MM.1S (cell line): ENCODE results near the gene PSME3.

Source experiments
- DNase-seq: peaks from one replicate; pipeline ENCODE4 v3.0.0-alpha.2; 2015
- H2AFZ ChIP-seq: fragments of 300-600 bp; sonication (generic); 2 replicates; pipeline ENCODE4 v1.6.0; 2016; ENCODE audit warnings: antibody characterized with exemption, low read length
- H3F3A ChIP-seq: fragments of 300-600 bp; sonication (generic); 2 replicates; pipeline ENCODE4 v1.6.1; 2016; ENCODE audit warnings: mild to moderate bottlenecking, antibody characterized with exemption, low read length, moderate library complexity, mixed read lengths; ENCODE audit not compliant: insufficient read depth
- H3K27ac ChIP-seq: fragments of 300-600 bp; sonication (generic); 2 replicates; pipeline ENCODE4 v1.5.1; 2016; ENCODE audit warnings: mild to moderate bottlenecking, low read length
- H3K27me3 ChIP-seq: fragments of 300-600 bp; sonication (generic); replicated peaks from 2 replicates; pipeline ENCODE4 v1.6.0; 2016; ENCODE audit warnings: low read length; ENCODE audit not compliant: insufficient read depth
- H3K36me3 ChIP-seq: fragments of 300-600 bp; sonication (generic); replicated peaks from 2 replicates; pipeline ENCODE4 v1.6.1; 2016; ENCODE audit warnings: mild to moderate bottlenecking, low read length, mixed read lengths; ENCODE audit not compliant: insufficient read depth
- H3K4me1 ChIP-seq: fragments of 300-600 bp; sonication (generic); 2 replicates; pipeline ENCODE4 v1.6.1; 2016; ENCODE audit warnings: low read length, mixed read lengths
- H3K4me2 ChIP-seq: fragments of 300-600 bp; sonication (generic); 2 replicates; pipeline ENCODE4 v1.6.0; 2016; ENCODE audit warnings: low read depth, low read length
- H3K4me3 ChIP-seq: fragments of 300-600 bp; sonication (generic); 2 replicates; pipeline ENCODE4 v1.5.1; 2016; ENCODE audit warnings: low read length, mixed read lengths
- H3K79me2 ChIP-seq: fragments of 300-600 bp; sonication (generic); 2 replicates; pipeline ENCODE4 v1.6.1; 2016; ENCODE audit warnings: mixed run types, low read length, mixed read lengths
- H3K9ac ChIP-seq: fragments of 300-600 bp; sonication (generic); 2 replicates; pipeline ENCODE4 v1.6.1; 2016; ENCODE audit warnings: low read length, mixed read lengths
- H3K9me2 ChIP-seq: fragments of 300-600 bp; sonication (generic); replicated peaks from 2 replicates; pipeline ENCODE4 v1.6.1; 2016; ENCODE audit warnings: mild to moderate bottlenecking, low read length, mixed read lengths; ENCODE audit not compliant: insufficient read depth
- H3K9me3 ChIP-seq: fragments of 300-600 bp; sonication (generic); replicated peaks from 2 replicates; pipeline ENCODE4 v1.6.1; 2016; ENCODE audit warnings: mild to moderate bottlenecking, low read length, mixed read lengths; ENCODE audit not compliant: insufficient read depth
- H4K20me1 ChIP-seq: fragments of 300-600 bp; sonication (generic); 2 replicates; pipeline ENCODE4 v1.6.1; 2016; ENCODE audit warnings: mild to moderate bottlenecking, low read length, moderate library complexity, mixed read lengths; ENCODE audit not compliant: insufficient read depth
- EZH2 ChIP-seq: fragments of 300-600 bp; sonication (generic); optimal IDR thresholded peaks from 2 replicates; pipeline ENCODE3; 2017; ENCODE audit warnings: low read depth, mild to moderate bottlenecking, antibody characterized with exemption, low read length, mixed read lengths
- EZH2phosphoT487 ChIP-seq: fragments of 300-600 bp; sonication (generic); IDR thresholded peaks from 2 replicates; pipeline ENCODE4 v1.6.1; 2018; ENCODE audit warnings: antibody characterized with exemption, low read length
- TF ChIP-seq, protein P1 (sequence below): fragments of 300-600 bp; sonication (generic); IDR thresholded peaks from 2 replicates; pipeline ENCODE4 v1.5.1; 2016; ENCODE audit warnings: antibody characterized with exemption, low read length, mixed read lengths

Gene PSME3

DNA sequence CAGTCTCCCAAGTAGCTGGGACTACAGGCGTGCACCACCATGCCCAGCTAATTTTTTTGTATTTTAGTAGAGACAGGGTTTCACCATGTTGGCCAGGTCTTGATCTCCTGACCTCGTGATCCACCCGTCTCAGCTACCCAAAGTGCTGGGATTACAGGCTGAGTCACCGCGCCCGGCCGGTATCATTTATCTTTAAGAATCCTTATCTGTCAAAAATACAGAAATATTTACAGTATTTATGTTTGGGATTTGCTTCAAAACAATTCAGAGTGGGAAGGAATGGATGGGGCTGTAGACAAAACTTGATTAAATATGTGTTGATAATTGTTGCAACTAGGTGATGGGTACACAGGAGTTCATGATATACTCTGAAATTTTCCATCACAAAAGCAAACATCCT lies 12.0 kb upstream of the PSME3 start:
- TF ChIP-seq, protein P1, sequence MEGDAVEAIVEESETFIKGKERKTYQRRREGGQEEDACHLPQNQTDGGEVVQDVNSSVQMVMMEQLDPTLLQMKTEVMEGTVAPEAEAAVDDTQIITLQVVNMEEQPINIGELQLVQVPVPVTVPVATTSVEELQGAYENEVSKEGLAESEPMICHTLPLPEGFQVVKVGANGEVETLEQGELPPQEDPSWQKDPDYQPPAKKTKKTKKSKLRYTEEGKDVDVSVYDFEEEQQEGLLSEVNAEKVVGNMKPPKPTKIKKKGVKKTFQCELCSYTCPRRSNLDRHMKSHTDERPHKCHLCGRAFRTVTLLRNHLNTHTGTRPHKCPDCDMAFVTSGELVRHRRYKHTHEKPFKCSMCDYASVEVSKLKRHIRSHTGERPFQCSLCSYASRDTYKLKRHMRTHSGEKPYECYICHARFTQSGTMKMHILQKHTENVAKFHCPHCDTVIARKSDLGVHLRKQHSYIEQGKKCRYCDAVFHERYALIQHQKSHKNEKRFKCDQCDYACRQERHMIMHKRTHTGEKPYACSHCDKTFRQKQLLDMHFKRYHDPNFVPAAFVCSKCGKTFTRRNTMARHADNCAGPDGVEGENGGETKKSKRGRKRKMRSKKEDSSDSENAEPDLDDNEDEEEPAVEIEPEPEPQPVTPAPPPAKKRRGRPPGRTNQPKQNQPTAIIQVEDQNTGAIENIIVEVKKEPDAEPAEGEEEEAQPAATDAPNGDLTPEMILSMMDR, result no peak
- TF ChIP-seq EZH2, result no peak
- no peak for TF ChIP-seq EZH2phosphoT487
- Histone ChIP-seq H4K20me1 (no peaks in the 10 kb centered on the region), H3K79me2 (peaks cover 39% of the 10 kb centered on the region), H3F3A (peaks cover 6% of the 10 kb centered on the region; the same call in 1 of the 2 replicates), H3K9me3 (no peaks in the 10 kb centered on the region), H3K9me2 (no peaks in the 10 kb centered on the region), H2AFZ (no peak overlapping the region), H3K4me3 (no peak overlapping the region), H3K4me1 (0 out of 2 replicates have a peak, but pooled peaks cover 4% of the 10 kb centered on the region), H3K27me3 (0 out of 2 replicates have a peak, but pooled peaks cover 2% of the 10 kb centered on the region), H3K4me2 (no peak overlapping the region), H3K36me3 (peaks cover 7% of the 10 kb centered on the region; the same call in 1 of the 2 replicates), H3K27ac (no peak overlapping the region), H3K9ac (no peak overlapping the region)
- no peak for DNase-seq

DNA sequence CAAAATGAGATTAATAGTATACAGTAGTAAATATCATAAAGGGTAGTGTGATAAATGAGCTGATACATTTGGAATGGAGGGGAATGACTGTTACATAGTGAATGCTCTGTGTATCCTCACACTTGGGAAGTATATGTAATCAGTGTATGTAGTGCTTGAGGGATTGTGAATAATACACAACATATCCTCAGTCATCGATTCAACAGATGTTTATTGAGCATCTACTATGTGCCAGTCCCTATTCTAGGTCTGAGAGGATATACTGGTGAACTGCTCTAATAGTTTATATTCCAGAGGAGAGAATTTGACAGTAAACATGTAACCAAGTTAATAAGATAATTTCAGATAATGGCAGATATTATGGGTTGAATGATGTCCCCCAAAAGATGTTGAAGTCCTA lies 5.7 kb upstream of the PSME3 start:
- H4K20me1 ChIP-seq, result no peaks in the 10 kb centered on the region
- peaks cover 6% of the 10 kb centered on the region; the same call in 1 of the 2 replicates for H3K4me1 ChIP-seq
- peaks cover 16% of the 10 kb centered on the region for H3K79me2 ChIP-seq
- H2AFZ ChIP-seq, result no peak overlapping the region
- H3K36me3 ChIP-seq, result no peaks in the 10 kb centered on the region
- no peaks in the 10 kb centered on the region for H3F3A ChIP-seq
- 0 out of 2 replicates have a peak, but pooled peaks cover 2% of the 10 kb centered on the region for H3K27me3 ChIP-seq
- no peak overlapping the region for H3K27ac ChIP-seq
- no peak overlapping the region for H3K9ac ChIP-seq
- no peaks in the 10 kb centered on the region for H3K9me3 ChIP-seq
- H3K9me2 ChIP-seq, result no peaks in the 10 kb centered on the region
- no peak for DNase-seq
- no peak overlapping the region for H3K4me2 ChIP-seq
- no peak overlapping the region for H3K4me3 ChIP-seq
- TF ChIP-seq EZH2phosphoT487 (no peak), EZH2 (no peak)
- TF ChIP-seq, protein P1, result no peak

DNA sequence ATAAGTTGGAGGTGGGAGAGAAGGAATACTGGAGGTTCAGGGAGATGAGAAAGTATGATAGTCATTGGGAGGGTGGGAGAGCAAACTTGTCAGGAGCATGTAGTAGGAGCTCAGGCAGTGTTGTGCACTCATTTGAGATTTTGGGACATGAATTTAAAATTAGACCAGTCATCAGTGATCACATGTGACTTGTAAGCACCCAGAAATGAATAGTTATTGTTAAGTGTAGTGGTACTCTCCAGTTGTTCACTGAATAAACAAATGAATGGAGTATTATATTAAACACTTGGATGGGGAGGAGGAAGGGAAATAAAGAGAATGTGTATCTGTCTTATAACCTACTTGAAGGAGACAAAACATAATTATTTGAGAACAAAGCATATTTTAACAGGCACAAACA lies 2.2 kb upstream of the PSME3 start:
- no peaks in the 10 kb centered on the region; the same call in 1 of the 2 replicates for H3K36me3 ChIP-seq
- H3K9me2 ChIP-seq, result no peaks in the 10 kb centered on the region
- no peak overlapping the region for H3K4me3 ChIP-seq
- no peak for DNase-seq
- H3K9me3 ChIP-seq, result no peaks in the 10 kb centered on the region
- no peaks in the 10 kb centered on the region for H4K20me1 ChIP-seq
- no peak for TF ChIP-seq EZH2
- TF ChIP-seq EZH2phosphoT487, result no peak
- TF ChIP-seq, protein P1, result no peak
- 0 out of 2 replicates have a peak, but pooled peaks cover 1% of the 10 kb centered on the region for H3K27me3 ChIP-seq
- peaks cover 33% of the 10 kb centered on the region for H3K79me2 ChIP-seq
- H3K4me1 ChIP-seq, result peaks cover 9% of the 10 kb centered on the region
- no peaks in the 10 kb centered on the region; the same call in 1 of the 2 replicates for H3F3A ChIP-seq
- H3K27ac ChIP-seq, result no peak overlapping the region
- H2AFZ ChIP-seq, result no peak overlapping the region
- H3K9ac ChIP-seq, result no peak overlapping the region
- no peak overlapping the region for H3K4me2 ChIP-seq
